ENCODE data around the gene LRRC53. TPM values are rescaled to one million over a fixed set of nuclear protein-coding genes. Genes with fewer than 3 reads are reported as not detected.

The LRRC53 gene
- total and polyA plus RNA-seq, 8 donors: not detected

GRCh38 chr1:74478979-74479378 is 33.4 kb downstream of the LRRC53 start:
- H3K4me3 ChIP-seq: no peak overlapping the region
- H3K27me3 ChIP-seq: no peaks in the 10 kb centered on the region
- intact Hi-C loops (cut with DNase I): no loop called here
- no peaks in the 10 kb centered on the region for H3K9me3 ChIP-seq
- no peak overlapping the region for H3K27ac ChIP-seq
- TF ChIP-seq CTCF (IDR thresholded peaks at IDR 0.05): no peak
- no peaks in the 10 kb centered on the region for H3K4me1 ChIP-seq
- ATAC-seq (no peak), DNase-seq (no peak)
- H3K36me3 ChIP-seq: no peaks in the 10 kb centered on the region

- ATAC-seq: no peak
- H3K9me3 ChIP-seq: no peaks in the 10 kb centered on the region
- H3K36me3 ChIP-seq: no peaks in the 10 kb centered on the region
- intact Hi-C loops (cut with DNase I): no loop called here
- no peaks in the 10 kb centered on the region for H3K27me3 ChIP-seq
- no peak overlapping the region for H3K4me3 ChIP-seq
- H3K27ac ChIP-seq: no peak overlapping the region
- H3K4me1 ChIP-seq: no peaks in the 10 kb centered on the region
- no peak for TF ChIP-seq CTCF (IDR thresholded peaks at IDR 0.05)
- DNase-seq: no peak
Measured at GRCh38 chr1:74474585-74474984, 37.8 kb downstream of the LRRC53 start.

- Histone ChIP-seq H3K4me1 (no peaks in the 10 kb centered on the region), H3K4me3 (no peak overlapping the region), H3K27ac (no peak overlapping the region), H3K36me3 (no peaks in the 10 kb centered on the region), H3K27me3 (no peaks in the 10 kb centered on the region), H3K9me3 (no peaks in the 10 kb centered on the region)
- ATAC-seq (no peak), DNase-seq (no peak)
- intact Hi-C loops (cut with DNase I): no loop called here
- no peak for TF ChIP-seq CTCF (IDR thresholded peaks at IDR 0.05)
Measured at GRCh38 chr1:74471470-74471869, 40.9 kb downstream of the LRRC53 start.

- intact Hi-C loops (cut with DNase I): no loop called here
- Histone ChIP-seq H3K27me3 (no peaks in the 10 kb centered on the region), H3K9me3 (no peaks in the 10 kb centered on the region), H3K36me3 (no peaks in the 10 kb centered on the region), H3K27ac (no peak overlapping the region), H3K4me1 (no peaks in the 10 kb centered on the region), H3K4me3 (no peak overlapping the region)
- TF ChIP-seq CTCF (IDR thresholded peaks at IDR 0.05): no peak
- DNase-seq (no peak), ATAC-seq (no peak)
Measured at GRCh38 chr1:74470936-74471335, 41.5 kb downstream of the LRRC53 start.

GRCh38 chr1:74470251-74470650 is 42.2 kb downstream of the LRRC53 start:
- Histone ChIP-seq H3K36me3 (no peaks in the 10 kb centered on the region), H3K27me3 (no peaks in the 10 kb centered on the region), H3K4me3 (no peak overlapping the region), H3K27ac (no peak overlapping the region), H3K4me1 (no peaks in the 10 kb centered on the region), H3K9me3 (no peaks in the 10 kb centered on the region)
- DNase-seq (no peak), ATAC-seq (no peak)
- intact Hi-C loops (cut with DNase I): no loop called here
- no peak for TF ChIP-seq CTCF (IDR thresholded peaks at IDR 0.05)
